Measurements from ENCODE around the gene CRYM.
"Not testable (repeated sequence)": the region's sequence is repeated elsewhere in the genome, so short reads cannot be mapped to it uniquely, and the experiment has no call there.

CRYM gene

GRCh38 chr16:21277927-21278706 lies at the start of gene CRYM:
CRYM (minus strand) TSS chr16:21278290; CDS start chr16:21278251, 39 bp downstream.
- no peak for DNase-seq (ENCODE audit: low spot score)

- DNase-seq (ENCODE audit: low spot score), result no peak
These were observed 49.0 kb upstream of the CRYM start for GRCh38 chr16:21327046-21327445.

- no peak for DNase-seq (ENCODE audit: low spot score)
These were observed 48.4 kb upstream of the CRYM start for GRCh38 chr16:21326459-21326858.

- DNase-seq (ENCODE audit: low spot score), result no peak
These were observed 46.2 kb upstream of the CRYM start for GRCh38 chr16:21324267-21324666.

- not testable (repeated sequence) for DNase-seq (ENCODE audit: low spot score)
These were observed 44.2 kb upstream of the CRYM start for GRCh38 chr16:21322251-21322650.

- DNase-seq (ENCODE audit: low spot score), result no peak
These were observed 43.6 kb upstream of the CRYM start for GRCh38 chr16:21321736-21322135.

GRCh38 chr16:21314339-21314738 lies 36.2 kb upstream of the CRYM start:
- DNase-seq (ENCODE audit: low spot score), result no peak

GRCh38 chr16:21312863-21313372 lies 34.8 kb upstream of the CRYM start:
- not testable (repeated sequence) for DNase-seq (ENCODE audit: low spot score)

- DNase-seq (ENCODE audit: low spot score), result not testable (repeated sequence)
These were observed 34.0 kb upstream of the CRYM start for GRCh38 chr16:21312046-21312445.

GRCh38 chr16:21306712-21307111 lies 28.6 kb upstream of the CRYM start:
- DNase-seq (ENCODE audit: low spot score), result not testable (repeated sequence)

- no peak for DNase-seq (ENCODE audit: low spot score)
These were observed 24.9 kb upstream of the CRYM start for GRCh38 chr16:21302898-21303528.

GRCh38 chr16:21302454-21302853 lies 24.4 kb upstream of the CRYM start:
- DNase-seq (ENCODE audit: low spot score), result no peak

GRCh38 chr16:21301895-21302291 lies 23.8 kb upstream of the CRYM start:
- DNase-seq (ENCODE audit: low spot score), result no peak

- no peak for DNase-seq (ENCODE audit: low spot score)
These were observed 23.2 kb upstream of the CRYM start for GRCh38 chr16:21301168-21301894.

GRCh38 chr16:21300309-21301167 lies 22.4 kb upstream of the CRYM start:
- peak; percentile 35 for DNase-seq (ENCODE audit: low spot score)

- DNase-seq (ENCODE audit: low spot score), result not testable (repeated sequence)
These were observed 11.7 kb upstream of the CRYM start for GRCh38 chr16:21289789-21290188.

GRCh38 chr16:21285314-21285713 lies 7.2 kb upstream of the CRYM start:
- no peak for DNase-seq (ENCODE audit: low spot score)

- no peak for DNase-seq (ENCODE audit: low spot score)
These were observed 6.3 kb upstream of the CRYM start for GRCh38 chr16:21284414-21284813.

GRCh38 chr16:21283521-21284289 lies 5.6 kb upstream of the CRYM start:
- DNase-seq (ENCODE audit: low spot score), result no peak

- DNase-seq (ENCODE audit: low spot score), result no peak
These were observed 3.8 kb upstream of the CRYM start for GRCh38 chr16:21281698-21282389.
